HG02571 (cell line): ENCODE measurements around the gene DDX52.
"Not testable (repeated sequence)": the region's sequence is repeated elsewhere in the genome, so short reads cannot be mapped to it uniquely, and the experiment has no call there.

Experiments
- ATAC-seq: cut with Tn5 transposase; IDR thresholded peaks from one replicate; pipeline ENCODE4 v1.9.1; 2021; ENCODE audit warnings: mild to moderate bottlenecking, moderate library complexity; ENCODE audit not compliant: unreplicated experiment

The DDX52 gene, protein sequence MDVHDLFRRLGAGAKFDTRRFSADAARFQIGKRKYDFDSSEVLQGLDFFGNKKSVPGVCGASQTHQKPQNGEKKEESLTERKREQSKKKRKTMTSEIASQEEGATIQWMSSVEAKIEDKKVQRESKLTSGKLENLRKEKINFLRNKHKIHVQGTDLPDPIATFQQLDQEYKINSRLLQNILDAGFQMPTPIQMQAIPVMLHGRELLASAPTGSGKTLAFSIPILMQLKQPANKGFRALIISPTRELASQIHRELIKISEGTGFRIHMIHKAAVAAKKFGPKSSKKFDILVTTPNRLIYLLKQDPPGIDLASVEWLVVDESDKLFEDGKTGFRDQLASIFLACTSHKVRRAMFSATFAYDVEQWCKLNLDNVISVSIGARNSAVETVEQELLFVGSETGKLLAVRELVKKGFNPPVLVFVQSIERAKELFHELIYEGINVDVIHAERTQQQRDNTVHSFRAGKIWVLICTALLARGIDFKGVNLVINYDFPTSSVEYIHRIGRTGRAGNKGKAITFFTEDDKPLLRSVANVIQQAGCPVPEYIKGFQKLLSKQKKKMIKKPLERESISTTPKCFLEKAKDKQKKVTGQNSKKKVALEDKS

DNA sequence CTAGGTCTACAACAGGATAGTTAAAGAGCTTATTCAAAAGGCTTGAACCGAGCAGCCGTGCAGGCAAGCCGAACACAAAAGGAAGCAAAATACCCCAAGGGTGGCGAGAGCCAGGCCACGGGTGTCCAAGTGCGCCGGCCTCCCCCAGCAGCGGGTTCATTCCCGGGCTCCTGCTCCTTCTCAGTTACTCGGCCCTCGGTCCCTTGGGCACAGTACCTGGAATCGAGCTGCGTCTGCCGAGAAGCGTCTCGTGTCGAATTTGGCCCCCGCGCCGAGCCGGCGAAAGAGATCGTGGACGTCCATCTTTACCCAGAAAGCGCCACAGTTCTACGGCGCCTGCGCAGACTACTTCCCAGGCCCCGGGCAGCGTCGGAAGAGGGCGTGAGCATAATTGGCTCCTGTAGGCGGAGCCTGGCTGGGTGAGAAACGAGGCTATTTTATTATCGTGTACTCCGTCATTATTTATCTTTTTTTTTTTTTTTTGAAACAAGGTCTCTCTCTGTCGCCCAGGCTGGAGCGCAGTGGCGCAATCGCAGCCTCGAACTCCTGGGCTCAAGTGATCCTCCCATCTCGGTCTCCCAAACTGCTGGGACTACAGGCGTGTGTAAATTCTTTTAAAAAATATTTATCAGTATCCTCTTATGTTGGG lies at the start of gene DDX52:
Gene DDX52, minus strand, starts transcription at position 329 of the 649 bp plus-strand sequence. Its CDS starts 26 bp downstream, at position 303.
- no peak for ATAC-seq

DNA sequence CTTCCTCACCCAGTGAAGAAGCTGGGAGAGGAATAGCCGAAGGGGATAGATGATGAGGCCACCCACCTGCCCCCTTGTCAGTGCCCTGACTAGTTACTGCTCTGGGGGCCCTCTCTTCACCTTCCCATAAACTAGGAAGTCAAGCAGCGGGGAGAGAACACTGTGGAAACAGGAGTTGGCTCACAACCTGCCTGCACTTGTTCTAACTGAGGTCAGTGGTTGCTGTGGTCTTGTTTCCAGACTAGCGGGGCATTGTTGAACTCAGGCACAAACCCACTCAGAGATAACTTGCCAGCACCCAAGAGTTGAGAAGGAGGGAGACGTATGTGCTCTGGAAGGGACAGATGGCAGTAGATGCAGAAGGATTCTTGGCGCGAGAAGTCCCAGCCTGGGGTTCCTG lies 48.6 kb upstream of the DDX52 start:
- ATAC-seq, result no peak

DNA sequence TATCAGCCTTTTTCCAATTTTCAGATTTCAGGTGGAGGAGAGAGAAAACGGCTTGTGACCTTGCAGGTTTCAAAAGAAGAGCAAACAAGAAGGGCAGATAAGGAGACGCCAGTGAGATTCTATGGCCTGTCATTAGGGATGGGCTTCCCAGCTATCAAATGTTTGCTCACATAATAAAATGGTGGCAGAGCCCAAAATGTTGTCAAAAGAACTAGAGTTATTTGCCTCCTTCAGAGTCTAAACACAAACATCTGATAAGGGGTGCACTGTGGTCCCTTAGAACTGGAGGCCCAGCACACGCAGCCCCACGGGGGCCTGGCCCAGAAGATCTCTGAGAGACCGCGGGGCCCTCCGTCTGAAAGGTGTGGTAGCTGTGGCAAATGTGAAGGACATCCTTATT lies 46.1 kb upstream of the DDX52 start:
- ATAC-seq, result no peak

DNA sequence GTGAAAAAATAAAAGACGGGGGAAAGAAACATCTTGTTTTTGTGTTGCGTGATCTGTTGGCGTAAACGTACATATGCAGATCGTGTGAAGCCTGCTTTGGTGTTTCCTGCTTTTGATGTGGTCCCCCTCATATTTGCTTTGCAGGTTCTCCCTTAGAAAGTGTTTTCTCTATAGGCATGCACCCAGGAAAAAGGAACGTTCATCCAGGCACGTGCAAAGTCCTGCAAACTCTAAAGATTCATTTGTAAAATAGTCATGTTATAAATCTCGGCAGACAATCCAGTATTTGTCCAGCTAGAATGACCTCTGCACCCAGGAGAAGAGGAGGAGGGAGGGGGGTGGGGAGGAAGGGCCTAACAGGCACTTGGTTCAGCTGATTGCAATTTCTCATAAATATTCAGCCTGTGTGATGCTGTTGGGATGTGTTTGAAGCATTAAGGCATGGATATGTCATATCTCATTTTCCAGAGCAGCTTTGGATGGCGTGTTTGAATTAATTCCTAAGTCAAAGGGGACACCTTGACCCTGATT lies 40.3 kb upstream of the DDX52 start:
- no peak for ATAC-seq

DNA sequence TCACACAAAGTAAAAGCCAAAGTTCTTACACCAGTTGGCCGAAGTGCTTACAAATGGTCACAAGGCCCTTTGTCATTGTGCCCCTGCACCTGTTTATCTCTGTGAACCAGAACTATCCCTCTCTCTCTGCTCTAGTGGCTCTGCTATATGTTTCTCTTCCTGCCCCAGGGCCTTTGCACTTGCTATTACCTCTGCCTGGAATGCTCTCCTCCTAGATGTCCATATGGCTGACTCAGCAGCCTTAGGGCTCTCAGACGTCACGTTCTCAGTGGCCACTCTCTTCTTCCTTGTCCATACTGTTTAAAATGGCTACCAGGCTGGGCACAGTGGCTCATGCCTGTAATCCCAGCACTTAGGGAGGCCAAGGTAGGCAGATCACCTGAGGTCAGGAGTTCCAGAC lies 38.8 kb upstream of the DDX52 start:
- no peak for ATAC-seq

DNA sequence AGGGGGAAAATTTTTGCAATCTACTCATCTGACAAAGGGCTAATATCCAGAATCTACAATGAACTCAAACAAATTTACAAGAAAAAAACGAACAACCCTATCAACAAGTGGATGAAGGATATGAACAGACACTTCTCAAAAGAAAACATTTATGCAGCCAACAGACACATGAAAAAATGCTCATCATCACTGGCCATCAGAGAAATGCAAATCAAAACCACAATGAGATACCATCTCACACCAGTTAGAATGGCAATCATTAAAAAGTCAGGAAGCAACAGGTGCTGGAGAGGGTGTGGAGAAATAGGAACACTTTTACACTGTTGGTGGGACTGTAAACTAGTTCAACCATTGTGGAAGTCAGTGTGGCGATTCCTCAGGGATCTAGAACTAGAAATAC lies 36.7 kb upstream of the DDX52 start:
- not testable (repeated sequence) for ATAC-seq

DNA sequence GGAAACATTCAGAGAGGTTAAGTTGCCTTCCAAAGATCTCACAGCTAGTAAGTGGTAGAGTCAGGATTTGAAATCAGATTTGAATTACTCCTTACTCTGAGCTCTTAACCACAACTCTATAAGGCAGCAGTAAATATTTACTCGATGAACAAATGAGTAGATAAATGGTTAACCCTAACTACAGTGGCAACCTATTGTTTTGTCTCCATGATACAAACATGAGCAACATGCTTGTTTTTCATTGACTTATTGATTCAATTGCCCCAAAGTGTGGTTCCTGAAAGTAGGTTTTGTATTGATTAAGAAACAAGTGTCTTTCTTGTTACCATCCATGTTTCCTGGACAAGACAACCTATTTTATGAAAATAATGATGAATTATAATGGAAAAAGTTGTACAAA lies 34.8 kb upstream of the DDX52 start:
- ATAC-seq, result no peak

DNA sequence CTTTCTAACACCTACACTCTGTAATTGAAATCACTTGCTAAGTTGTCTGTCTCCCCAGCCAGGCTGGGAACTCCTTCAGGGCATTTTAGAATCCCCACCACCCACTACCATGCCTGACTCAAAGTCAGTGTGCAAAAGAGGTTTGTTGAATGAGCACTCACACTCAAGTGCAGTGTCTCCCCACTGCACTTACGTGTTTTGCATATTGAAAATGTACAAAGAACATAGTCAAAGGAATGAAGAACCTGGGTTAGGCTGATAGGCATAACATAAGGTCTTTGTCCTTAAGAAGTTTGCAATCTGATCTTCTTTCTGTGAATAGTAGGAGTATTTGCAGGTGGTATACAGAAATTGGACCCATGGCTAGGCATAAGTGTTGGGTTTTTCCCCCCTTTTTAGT lies 33.8 kb upstream of the DDX52 start:
- ATAC-seq, result no peak

DNA sequence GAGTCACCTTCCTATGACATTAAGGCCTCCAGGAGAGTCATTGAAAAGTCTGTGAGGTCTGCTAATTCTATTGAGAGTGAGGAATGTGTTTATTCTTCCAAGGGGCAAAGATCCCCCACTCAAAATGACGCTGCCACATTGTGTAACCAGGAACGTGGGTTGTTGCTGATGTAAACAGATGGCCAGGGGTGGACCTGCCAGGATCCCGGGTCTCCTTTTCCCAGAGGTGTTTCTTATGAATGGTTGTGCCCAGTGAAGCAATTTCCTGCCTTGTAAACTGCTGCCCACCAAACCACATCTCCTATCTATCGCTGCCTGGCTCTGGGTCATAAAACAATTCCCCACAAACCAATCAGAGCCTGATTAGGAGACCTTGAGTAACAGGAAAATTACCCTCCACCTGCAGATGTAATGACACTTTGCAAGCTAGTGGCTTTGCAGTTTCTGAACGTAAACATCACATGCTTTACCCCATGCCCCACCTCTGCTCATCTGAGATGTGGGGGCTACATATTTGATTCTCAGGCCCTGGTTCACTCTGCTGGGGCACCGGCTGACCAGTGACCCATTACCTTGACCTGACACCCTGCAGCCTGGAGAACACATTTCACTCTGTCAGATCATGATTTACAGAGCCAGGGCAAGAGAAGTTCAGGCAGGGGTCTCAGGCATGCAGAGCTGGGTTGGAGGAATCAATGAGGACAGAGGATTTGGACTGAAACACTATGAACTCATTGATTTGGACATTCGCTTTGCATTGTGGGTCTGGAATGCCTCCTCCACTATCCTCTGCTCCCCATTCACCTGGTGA lies 33.1 kb upstream of the DDX52 start:
- no peak for ATAC-seq

DNA sequence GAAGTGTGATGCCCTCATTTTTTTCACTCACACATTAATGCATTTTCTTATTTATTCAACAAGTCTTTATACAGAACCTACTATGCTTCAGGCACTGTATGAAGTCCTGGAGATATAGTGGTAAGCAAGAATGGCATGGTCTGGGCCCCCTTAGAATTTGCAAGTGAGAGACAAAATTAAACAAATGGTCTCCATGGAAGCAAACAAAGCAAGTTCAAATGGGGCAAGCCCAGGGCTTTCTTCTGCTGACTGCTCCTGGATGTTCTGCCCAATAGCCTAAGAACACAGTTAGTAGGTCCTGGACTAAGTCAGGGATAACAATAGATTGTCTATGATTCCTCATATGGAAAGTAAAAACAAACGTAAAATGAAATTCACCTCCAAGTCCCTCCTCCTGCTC lies 31.3 kb upstream of the DDX52 start:
- no peak for ATAC-seq

DNA sequence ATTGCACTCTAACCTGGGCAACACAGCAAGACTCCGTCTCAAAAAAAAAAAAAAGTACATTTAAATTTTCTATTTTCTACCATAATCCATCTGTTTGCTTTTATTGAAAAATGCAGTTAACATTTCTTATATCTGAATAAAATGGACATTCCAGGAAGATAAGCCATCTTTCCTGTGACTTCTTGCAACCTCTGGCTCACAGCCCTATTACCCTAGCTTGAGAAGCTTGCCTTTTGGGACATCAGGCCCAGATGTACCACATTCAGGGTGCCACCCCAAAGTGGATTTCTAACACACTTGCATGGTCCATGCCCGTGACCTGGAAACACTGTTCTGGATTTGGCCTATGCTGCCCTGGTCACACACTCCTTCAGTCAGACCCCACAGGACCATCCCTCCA lies 30.1 kb upstream of the DDX52 start:
- no peak for ATAC-seq

DNA sequence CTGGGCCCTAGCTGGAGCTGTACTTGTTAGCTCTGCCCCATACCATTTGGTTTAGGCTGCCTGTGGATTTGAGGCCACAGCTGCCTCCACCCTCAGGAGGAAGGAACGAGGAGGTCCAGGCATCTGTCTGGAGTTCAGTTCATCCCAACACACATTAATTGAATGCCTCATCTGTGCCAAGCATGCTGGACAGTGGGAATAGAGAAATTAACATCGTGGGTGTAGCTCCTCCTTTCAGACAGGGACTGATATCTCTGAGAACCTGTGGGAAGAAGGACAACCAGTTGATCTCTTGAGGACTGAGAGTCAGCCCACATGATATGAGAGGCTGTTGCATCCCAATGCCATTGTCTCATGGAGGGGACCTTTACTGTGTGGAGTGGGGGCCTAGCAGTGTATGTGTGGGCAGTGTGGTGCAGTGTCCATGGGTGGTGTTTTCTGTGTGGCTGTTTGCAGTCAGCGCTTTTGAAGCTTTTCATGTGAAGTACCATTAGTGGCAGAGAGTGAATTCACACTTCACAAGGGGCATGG lies 29.4 kb upstream of the DDX52 start:
- ATAC-seq, result no peak

DNA sequence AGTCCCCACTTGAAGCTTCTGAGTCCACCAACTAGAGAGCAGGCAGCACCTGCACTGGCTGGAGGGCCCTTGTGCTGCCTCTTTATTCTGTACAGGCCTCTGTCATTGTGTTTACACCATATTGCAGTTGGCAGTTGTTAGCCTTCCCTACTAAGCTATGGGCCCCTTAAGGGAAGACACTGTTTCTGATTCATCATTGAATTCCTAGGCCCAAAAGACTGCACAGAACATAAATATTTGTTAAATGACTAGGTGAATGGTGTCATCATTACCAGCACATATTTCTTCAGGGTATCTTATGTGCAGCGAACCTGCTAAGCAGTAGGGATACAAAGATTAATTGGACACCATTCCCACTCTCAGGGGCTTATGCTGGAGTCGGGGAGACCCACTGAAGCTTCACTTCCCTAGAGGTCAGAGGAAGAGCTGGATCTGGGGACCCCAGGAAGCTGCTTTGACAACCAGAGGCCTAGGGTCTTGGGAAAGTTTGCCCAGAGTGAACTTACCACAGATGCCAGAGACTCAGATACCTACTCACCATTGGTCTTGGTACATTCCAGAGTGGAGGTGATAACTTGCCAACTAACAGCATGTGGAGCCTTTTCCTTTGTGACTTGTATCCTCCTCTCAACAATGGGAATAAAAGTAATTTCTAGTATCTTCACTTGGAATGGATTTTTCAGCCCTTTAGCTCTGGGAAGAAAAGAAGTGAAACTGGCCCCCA lies 28.7 kb upstream of the DDX52 start:
- ATAC-seq, result no peak

DNA sequence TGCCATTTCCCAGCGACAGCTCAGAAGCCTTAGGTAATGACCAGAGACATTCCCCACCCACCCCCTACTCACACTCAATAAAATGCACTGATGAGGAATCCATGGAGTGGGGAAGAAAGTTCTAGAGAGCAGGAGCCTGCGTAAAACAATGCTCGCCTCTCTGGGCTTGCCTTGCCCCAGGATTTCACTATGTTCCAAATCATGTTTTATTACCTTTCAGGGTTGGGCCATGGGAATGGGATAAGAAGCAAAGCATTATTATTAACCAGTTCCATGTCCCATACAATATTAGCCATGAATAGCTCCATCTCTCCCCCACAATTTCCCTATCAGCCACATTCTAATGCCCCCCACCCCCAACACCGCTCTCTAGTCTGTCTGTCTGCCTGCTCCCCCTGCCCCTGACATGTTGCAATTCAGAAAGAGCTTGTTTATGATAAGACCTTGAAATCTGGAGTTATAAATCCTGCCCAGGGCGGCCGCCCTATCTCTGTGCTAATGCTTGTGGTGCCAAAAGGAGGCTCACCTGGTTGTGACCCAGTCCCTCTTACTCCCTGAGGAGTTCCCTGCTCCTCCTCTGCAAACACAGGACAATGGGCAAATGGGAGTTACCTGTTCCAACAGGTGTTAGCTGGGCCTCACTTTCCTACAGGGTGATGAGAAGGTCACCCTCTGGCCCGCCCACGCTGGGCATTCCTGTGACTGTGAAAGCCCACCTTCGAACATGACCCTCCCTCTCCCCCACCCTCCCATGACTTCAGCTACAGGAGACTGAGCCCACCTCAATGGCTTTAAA lies 28.0 kb upstream of the DDX52 start:
- ATAC-seq, result no peak

DNA sequence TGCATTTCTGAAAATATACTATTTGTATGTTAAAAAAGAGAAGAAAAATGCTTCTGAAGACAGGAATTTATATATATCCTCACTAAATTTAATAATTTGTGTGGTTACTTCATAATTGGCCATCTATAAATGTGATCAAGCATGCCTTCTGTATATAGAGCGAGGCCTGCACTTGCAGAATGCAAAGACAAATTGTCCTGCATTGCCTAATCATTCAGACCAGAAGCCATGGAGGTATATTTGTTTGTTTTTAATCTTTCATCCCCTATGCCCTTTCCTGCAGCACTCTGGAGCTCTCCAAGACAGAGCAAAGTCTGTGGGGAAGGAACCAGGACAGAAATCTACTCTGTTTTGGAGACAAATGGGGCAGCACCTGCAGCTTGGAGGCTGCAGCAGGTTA lies 23.8 kb upstream of the DDX52 start:
- ATAC-seq, result no peak

DNA sequence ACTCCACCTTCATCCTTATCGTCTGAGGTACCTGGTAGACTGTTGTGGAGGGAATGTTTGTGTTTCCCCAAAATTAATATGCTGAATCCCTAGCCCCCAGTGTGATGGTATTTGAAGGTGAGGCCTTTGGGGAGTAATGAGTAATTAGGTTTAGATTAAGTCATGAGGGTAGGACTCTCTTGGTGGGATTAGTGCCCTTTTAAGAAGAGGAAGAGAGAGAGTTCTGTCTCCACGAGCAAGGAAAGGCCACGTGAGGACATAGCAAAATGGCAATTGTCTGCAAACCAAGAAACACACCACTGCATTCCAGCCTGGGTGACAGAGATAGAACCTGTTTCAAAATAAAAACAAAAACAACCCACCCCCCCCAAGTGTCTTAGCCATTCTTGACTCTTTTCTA lies 21.0 kb upstream of the DDX52 start:
- no peak for ATAC-seq

DNA sequence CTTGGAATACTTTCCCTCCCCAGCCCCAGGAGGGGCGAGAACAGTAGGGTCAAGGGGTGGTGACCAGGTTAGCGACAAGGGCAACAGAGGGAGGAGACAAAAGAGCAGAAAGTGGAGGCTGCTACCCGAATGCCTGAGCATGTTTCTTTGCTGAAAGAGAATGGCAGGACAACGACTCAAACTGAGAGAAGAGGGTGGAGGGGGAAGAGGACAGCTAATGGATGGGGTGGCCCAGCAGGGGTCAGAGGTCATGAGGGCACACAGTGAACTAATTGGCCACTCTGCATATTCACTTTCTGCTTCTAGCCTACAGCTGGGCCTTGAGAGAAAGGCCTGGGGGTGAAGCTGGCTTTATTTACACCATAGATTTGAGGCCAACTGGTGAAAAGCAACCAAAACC lies 19.1 kb upstream of the DDX52 start:
- ATAC-seq, result no peak

DNA sequence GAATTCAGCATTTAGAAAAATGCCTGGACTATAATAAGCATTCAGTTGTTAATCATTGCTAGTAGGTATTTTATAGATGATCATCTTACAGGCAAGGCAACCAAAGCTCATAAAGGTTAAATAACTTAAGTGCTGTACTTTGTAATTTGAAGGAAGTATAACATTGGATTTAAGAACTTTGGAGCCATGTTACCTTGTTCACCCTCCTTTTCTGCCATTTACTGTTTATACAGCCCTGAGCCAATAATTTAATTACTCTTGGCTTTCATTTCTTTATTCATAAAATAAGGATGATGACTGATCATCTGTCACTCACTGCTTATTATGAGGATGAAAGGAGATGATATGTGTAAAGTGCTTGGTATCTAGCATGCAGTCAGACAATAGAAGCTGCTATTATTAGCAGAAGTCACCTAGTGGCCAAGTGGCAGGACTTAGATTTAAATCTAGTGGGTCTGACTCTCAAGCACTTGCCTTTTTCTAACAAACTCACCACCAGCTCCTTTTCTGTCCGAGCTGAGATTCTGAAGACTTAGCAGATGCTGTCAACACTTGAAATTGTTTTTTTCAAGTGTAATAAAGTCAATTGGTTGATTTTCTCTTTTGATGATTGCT lies 18.3 kb upstream of the DDX52 start:
- no peak for ATAC-seq

DNA sequence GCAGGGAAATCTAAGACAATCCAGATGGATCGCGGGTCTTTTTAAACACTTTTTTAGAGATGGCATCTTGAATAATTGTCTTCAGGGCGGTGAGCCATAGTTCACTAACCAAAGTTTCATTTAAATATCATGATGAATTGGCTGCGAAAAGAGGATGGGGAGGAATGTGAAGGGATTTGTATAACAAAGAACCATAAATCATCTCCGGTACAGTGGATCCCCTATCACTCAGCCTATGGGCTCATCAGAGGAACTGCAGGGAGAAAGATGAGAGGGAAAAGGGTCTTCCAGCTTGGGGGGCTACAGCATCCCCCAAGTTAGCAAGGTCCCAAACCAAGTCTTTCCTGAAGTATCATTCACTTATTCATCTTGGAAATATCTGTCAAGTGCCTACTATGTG lies 16.7 kb upstream of the DDX52 start:
- ATAC-seq, result no peak
